Ammon's horn (tissue), 1 donor: ENCODE measurements around the gene HELZ.

ENCODE experiments used
- DNase-seq: peaks from one replicate; pipeline ENCODE4 v3.0.0-alpha.2; 2016; ENCODE audit warnings: low spot score

The HELZ gene

GRCh38 chr17:67080804-67081203 lies 164.2 kb downstream of the HELZ start:
- no peak for DNase-seq

DNA sequence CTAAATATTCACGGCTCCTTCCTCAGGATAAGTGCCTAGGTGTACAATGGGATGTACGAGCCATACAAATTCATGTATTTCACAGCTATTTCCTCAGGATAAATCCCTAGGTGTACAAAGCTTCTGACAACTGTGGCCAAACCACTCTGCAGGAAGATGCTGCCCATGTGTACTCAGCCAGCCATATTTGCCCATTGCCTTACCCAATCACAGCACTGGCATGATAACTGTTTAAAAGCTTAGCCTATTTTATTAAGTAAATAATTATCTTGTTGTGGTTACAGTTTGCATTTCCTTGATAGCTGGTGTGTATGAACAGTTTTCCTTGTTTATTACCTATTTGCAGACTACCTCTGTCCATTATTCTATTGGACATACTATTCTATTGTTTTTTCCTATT lies 165.5 kb downstream of the HELZ start:
- DNase-seq = no peak

DNA sequence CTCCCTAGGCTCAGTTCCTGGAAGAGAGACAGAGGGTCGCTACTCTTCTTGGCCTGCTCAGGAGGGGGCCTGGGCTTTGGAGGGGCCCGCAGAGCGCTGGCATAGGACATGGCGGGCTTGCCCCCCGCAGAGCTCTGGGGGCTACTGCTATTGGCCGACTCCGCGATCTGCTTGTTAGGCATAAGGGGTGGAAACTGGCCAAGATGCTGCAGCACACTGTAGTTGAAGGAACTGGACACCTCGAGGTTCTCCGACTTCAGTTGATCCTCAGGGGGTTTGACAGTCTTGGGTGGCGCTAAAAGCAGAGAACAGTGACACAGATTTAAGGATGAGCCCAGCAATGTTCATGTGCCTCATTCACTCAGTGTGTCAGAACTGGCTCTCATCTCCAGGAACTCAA lies 166.7 kb downstream of the HELZ start:
- no peak for DNase-seq

- DNase-seq = no peak
Observed at GRCh38 chr17:67076290-67076689, 168.7 kb downstream of the HELZ start.

- no peak for DNase-seq
Observed at GRCh38 chr17:67074781-67075180, 170.2 kb downstream of the HELZ start.

DNA sequence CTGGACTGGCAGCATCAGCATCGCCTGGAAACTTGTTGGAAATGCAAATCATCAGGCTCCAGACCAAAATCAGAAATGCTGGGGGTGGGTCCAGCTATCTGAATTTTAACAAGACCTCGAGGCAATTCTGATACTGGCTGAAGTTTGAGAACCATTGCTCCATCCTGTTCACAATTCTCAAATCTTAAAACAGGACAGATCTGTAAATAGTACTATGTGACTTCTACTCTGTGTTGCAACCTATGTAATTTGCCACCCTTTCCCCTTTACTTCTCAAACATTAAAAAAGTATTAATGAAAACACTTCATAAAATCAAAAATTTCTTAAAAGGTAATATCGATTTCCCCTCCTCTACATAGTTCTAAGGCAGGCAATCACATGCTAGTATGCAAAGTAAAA lies 172.1 kb downstream of the HELZ start:
- no peak for DNase-seq

- DNase-seq = no peak
Observed at GRCh38 chr17:67071595-67071994, 173.4 kb downstream of the HELZ start.

GRCh38 chr17:67069603-67070136 lies 175.3 kb downstream of the HELZ start:
- no peak for DNase-seq

- no peak for DNase-seq
Observed at GRCh38 chr17:67068999-67069398, 176.0 kb downstream of the HELZ start.

- DNase-seq = no peak
Observed at GRCh38 chr17:67067571-67068482, 177.2 kb downstream of the HELZ start.

DNA sequence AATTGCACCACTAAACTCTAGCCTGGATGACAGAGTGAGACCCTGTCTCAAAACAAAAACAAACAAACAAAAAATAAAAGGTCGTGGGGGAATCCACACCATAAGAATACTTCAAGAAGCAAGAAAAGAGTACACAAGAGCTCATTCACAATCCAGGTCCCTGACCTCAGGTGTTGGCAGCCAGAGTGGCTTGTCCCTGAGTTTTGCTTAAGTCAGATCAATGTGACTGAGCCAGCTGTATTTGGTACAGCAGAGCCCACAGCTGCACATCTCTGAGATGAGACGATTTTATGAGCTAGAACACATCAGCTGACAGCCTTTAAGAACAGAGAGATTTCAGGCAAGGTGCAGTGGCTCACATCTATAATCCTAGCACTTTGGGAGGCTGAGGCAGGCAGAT lies 178.3 kb downstream of the HELZ start:
- no peak for DNase-seq

DNA sequence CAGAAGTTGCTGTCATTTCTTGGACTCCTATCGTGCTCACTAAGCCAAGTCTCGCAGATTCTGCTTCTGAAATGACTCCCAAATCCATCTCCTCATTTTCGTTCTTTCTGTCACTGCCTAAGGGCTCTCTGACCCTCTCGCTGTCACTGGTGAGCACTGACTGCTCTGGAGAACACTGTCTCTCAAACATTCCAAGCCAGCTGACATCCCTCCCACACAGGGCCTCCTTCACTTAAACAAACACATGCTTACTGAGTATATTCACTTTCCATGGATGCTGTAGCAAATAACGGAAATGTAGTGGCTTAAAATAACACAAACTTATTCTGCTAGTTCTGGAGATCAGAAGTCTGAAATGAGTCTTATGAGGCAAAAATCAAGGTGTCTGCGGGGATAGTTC lies 181.9 kb downstream of the HELZ start:
- DNase-seq = no peak

DNA sequence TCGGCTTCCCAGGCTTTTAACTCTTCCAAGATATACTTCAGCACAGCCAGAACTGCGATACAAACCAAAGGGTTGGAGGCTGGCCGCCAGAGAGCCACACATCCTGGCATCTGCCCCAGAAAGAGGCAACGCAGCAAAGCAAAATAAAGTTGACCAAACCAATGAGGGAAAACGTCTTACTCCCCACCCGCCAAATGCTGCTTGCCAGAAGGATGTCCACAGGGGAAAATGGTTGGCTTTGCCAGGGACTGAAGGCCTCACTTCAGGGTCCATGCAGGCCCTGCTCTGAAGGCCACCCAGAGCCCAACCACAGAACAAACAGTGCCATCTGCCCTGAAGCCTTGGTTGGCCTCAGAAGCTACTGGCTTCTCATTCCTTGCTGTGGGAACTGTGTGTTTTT lies 185.6 kb downstream of the HELZ start:
- peak; percentile 15 for DNase-seq

DNA sequence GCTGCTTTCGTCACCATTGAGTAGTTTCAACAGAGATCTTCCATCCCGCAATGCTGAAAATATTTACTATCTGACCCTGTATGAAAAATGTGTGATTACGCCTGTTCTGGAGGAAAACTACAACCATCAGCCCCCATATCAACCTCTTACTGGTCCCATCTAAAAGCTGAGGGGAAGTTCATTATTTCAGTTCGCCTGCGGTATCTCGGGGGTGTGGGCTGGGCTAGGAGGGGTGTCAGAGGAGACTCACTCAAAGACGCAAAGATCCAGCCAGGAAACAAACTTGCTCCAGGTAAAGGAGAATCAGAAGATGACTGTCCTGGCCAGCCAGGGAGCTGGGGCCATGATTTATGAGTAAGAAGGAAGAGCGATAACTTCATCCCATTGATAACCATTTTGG lies 187.0 kb downstream of the HELZ start:
- no peak for DNase-seq

- no peak for DNase-seq
Observed at GRCh38 chr17:67056746-67057490, 188.1 kb downstream of the HELZ start.

DNA sequence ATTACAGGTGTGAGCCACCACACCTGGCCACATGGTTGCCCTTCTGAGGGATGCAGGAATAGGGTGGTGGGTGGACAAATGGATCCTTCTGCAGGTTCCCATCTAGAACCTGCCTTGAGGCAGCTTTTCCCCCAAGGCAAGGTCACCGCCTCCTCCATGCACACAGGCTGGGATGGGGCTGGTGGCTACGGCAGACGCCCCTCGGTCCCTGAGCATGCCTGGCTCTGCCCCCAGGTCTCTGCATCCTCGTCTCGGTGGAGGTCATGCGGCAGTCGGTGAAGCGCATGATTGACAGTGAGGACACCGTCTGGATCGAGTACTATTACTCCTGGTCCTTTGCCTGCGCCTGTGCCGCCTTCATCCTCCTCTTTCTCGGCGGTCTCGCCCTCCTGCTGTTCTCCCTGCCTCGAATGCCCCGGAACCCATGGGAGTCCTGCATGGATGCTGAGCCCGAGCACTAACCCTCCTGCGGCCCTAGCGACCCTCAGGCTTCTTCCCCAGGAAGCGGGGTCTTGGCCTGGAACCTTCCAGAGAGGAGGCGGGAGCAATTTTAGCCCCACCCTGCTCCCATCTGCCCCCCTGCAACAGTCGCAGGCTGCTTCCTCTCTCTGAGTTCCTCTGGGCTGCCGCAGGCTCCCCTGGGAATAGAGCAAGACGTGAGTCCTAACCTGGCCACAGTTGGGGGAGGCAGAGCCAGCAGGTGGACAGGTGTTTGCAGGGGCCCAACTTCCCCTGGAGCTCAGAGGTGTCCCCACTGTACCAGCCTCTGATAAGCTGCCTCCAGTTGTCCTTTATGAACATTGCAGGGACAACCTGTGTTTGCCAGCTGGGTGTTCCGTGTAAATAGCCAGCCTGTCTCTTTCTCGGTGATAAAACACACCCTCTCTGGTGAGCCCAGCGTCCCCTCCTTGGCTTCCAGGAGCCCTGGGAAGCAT lies 188.9 kb downstream of the HELZ start:
- no peak for DNase-seq

- DNase-seq = no peak
Observed at GRCh38 chr17:67055041-67055443, 190.0 kb downstream of the HELZ start.

DNA sequence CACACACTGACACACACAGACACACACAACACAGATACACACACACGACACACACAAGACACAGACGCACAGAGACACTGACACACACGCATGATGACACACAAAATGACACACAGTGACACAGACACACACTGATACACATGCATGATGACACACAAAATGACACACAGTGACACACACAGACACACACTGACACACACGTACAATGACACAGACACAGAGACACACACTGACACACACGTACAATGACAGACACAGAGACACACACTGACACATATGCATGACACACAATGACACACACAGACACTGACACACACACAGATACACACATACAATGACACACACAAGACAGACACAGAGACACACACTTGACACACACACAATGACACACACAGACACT lies 190.4 kb downstream of the HELZ start:
- DNase-seq = no peak

- no peak for DNase-seq
Observed at GRCh38 chr17:67054011-67054591, 190.9 kb downstream of the HELZ start.

DNA sequence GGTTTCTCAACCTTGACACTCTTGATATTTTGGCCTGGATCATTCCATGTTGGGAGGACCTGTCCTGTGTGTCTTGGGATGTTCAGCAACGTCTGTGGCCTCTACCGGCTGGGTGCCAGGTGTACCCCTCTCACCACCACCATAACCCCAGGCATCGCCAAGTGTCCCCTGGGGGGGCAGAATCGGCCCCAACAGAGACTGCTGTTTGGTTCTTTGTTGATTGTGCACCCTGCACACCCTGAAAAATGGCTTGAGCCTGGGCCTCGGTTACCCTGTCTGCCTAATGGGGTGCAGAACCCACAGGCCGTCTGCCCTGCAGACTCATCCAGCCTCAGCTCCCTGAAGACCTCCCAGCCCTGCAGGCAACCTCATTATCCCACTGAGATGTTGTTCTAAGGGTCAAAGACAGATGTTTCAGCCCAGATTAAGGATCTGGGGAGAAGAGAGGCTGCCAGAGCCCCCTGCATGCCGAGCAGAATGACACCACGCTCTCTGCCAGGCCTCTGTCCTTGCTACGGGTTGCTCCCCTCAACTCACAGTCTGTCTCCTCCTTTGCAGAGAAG lies 191.5 kb downstream of the HELZ start:
- no peak for DNase-seq

DNA sequence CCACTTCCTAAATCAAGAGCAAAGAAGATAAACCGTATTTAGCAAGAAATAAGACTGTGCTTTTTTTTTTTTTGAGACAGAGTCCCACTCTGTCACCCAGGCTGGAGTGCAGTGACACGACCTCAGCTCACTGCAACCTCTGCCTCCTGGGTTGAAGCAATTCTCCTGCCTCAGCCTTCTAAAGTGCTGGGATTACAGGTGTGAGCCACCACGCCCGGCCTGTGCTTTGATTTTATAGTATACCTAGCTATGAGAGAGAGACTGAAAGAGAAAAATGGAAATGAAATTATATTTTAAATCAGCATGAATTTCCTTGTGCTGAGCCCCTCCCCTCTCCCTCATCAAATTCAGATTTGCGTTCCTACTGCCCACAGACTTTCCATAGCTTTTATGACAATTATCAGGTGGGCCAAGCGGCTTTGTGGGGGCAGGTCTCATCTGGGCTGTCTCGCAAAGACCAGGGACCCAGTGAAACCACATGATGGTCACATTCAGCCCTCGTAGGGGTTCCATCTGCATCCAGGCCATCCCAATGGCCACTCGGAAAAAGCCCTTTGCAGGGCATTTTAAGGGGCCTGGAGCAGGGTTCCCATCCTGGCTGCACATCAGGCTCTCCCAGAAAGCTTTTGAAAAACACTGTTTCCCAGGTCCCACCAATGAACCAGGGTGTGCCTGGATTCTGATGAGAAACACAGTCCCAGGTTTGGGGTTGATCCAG lies 192.1 kb downstream of the HELZ start:
- DNase-seq = no peak
